ENCODE results near the gene CSTPP1. TPM values are rescaled to one million over a fixed set of nuclear protein-coding genes. Genes with fewer than 3 reads are reported as not detected.

Gene CSTPP1, protein sequence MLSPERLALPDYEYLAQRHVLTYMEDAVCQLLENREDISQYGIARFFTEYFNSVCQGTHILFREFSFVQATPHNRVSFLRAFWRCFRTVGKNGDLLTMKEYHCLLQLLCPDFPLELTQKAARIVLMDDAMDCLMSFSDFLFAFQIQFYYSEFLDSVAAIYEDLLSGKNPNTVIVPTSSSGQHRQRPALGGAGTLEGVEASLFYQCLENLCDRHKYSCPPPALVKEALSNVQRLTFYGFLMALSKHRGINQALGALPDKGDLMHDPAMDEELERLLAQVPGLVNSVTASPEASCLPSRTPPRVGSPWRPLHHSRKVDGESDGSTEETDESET
- total RNA-seq = 26.2 and 29.9 TPM in 2 replicates

DNA sequence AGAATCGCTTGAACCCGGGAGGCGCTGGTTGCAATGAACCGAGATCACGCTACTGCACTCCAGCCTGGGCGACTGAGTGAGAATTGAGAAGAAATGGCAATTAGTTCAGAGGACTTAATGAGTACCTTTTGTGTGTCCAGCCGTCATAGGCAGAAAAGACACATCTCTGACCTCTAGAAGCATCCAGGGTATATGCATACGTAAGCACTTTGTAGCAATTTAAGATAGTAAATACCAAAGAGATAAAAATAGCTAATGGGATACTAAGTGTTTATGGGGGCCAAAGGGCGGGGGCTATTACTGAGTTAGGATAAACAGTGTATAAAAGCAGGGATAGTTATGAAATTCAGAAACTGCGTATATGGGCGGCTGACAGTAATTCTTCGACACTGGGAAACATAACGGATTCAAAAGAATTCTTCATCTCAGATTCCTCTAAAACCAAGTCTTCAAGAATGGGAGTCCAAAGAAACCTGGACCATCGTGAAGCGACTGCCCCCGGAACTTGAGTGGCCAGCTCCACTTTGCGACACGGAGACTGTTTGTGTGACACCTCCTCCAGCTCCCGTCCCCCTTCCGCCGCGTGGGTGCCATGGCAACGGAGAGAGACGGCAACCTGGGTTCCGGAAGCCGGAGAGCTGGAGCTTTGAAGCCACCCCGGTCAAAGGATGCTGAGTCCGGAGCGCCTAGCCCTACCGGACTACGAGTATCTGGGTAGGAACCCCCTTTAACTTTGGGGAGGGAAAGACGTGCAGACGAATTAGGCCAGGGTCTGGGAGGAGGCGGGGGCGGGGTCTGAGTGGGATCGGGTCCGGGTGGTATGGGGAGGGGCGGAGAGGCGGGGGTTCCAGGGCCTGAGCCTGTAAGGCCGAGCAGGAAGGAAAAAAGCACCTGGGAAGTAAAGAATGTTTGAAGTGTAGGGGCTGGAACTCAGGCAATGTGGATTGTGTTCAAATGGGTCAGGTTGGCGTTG lies at the start of gene CSTPP1:
Gene CSTPP1 (plus strand): TSS at position 624 of the 973 bp plus-strand sequence. CDS start 45 bp downstream, at position 669.
- Mint-ChIP-seq H3K4me3 (peak within 1 kb of the TSS; percentile 99), H3K4me1 (peaks cover 17% of the 10 kb centered on the region), H3K27me3 (peaks cover 10% of the 10 kb centered on the region), H3K9me3 (no peaks in the 10 kb centered on the region), H3K36me3 (ENCODE audit: low read depth) (peaks cover 12% of the 10 kb centered on the region), H3K27ac (peak within 1 kb of the TSS; percentile 93)
- DNase-seq (peak; percentile 88), ATAC-seq (ENCODE audit: low read depth) (peak; percentile 97)
- CTCF ChIA-PET = interaction anchor here (1.9 kb wide), 1 partner anchor 217 kb away, joined by 5 read pairs; no protein-coding TSS in a partner anchor
- intact Hi-C loops (cut with micrococcal nuclease) = loop anchor here (1.0 to 2.0 kb wide), 7 partner anchors 17 to 490 kb away; partner anchors contain the start of genes ACP2, ARHGAP1, CKAP5 and PSMC3
- TF ChIP-seq, protein P1, sequence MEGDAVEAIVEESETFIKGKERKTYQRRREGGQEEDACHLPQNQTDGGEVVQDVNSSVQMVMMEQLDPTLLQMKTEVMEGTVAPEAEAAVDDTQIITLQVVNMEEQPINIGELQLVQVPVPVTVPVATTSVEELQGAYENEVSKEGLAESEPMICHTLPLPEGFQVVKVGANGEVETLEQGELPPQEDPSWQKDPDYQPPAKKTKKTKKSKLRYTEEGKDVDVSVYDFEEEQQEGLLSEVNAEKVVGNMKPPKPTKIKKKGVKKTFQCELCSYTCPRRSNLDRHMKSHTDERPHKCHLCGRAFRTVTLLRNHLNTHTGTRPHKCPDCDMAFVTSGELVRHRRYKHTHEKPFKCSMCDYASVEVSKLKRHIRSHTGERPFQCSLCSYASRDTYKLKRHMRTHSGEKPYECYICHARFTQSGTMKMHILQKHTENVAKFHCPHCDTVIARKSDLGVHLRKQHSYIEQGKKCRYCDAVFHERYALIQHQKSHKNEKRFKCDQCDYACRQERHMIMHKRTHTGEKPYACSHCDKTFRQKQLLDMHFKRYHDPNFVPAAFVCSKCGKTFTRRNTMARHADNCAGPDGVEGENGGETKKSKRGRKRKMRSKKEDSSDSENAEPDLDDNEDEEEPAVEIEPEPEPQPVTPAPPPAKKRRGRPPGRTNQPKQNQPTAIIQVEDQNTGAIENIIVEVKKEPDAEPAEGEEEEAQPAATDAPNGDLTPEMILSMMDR (IDR thresholded peaks at IDR 0.05) = no peak
- POLR2A ChIA-PET = interaction anchor here (0.6 to 1.4 kb wide), 8 partner anchors 17 to 514 kb away, joined by 3 to 11 read pairs (median 8); partner anchors contain the start of genes ACP2 and ZNF408

DNA sequence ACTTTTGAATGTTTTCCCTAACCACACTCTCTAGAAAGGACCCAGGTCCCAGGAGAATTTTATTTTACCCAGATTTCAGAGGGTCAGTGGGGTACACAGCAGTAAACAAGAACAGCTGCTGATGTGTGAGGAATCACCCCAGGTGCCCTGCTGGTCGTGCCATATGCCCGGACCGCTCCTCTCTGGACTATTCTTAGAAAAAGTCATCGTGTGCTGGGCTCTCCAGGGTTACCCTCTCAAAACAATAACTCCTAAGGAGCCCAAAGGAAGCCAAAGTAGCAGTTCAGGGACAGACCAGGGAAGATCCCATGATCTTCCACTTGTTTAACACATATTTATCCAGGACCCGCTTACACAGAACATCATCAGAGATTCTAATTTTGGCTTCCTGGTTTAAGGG lies 47.9 kb upstream of the CSTPP1 start:
- CTCF ChIA-PET = interaction anchor here (0.6 to 3.3 kb wide), 2 partner anchors 264 to 1276 kb away, joined by 3 to 21 read pairs; no protein-coding TSS in a partner anchor
- no peak for ATAC-seq (ENCODE audit: low read depth)
- DNase-seq = no peak
- Mint-ChIP-seq H3K4me3 (no peak overlapping the region), H3K27ac (no peak overlapping the region), H3K27me3 (peaks cover 6% of the 10 kb centered on the region), H3K9me3 (no peaks in the 10 kb centered on the region), H3K4me1 (peaks cover 5% of the 10 kb centered on the region), H3K36me3 (ENCODE audit: low read depth) (no peaks in the 10 kb centered on the region)
- TF ChIP-seq, protein P1 (IDR thresholded peaks at IDR 0.05) = no peak
- intact Hi-C loops (cut with micrococcal nuclease) = loop anchor here (1.0 kb wide), 4 partner anchors 265 to 566 kb away; no protein-coding TSS in a partner anchor
- POLR2A ChIA-PET = no interaction called here

DNA sequence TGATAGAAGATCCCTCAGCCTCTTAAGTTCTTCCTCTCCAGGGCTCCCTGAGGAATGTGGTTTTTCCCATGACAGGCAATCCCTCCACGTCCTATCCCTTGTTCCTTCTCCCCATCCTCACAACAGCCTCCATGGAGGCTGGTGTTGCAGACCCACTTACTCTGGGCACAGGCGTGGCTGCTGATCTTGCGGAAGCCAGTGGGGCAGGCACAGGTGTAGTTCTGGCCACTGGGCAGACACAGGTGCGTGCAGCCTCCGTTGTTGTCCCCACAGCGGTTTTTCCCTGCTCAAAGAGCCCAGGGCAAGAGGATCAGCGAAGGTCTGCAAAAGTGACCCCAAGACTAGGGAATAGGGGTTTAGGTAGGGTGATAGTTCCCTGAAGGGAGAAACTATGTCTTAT lies 47.3 kb upstream of the CSTPP1 start:
- ATAC-seq (ENCODE audit: low read depth) = no peak
- TF ChIP-seq, protein P1 (IDR thresholded peaks at IDR 0.05) = no peak
- Mint-ChIP-seq H3K9me3 (no peaks in the 10 kb centered on the region), H3K27me3 (peaks cover 6% of the 10 kb centered on the region), H3K36me3 (ENCODE audit: low read depth) (no peaks in the 10 kb centered on the region), H3K4me1 (peaks cover 5% of the 10 kb centered on the region), H3K4me3 (no peak overlapping the region), H3K27ac (no peak overlapping the region)
- DNase-seq = no peak
- intact Hi-C loops (cut with micrococcal nuclease) = loop anchor here (1.0 kb wide), 4 partner anchors 264 to 565 kb away; no protein-coding TSS in a partner anchor
- ChIA-PET POLR2A (no interaction called here), CTCF (interaction anchor here (3.3 kb wide), 1 partner anchor 264 kb away, joined by 21 read pairs; no protein-coding TSS in a partner anchor)

DNA sequence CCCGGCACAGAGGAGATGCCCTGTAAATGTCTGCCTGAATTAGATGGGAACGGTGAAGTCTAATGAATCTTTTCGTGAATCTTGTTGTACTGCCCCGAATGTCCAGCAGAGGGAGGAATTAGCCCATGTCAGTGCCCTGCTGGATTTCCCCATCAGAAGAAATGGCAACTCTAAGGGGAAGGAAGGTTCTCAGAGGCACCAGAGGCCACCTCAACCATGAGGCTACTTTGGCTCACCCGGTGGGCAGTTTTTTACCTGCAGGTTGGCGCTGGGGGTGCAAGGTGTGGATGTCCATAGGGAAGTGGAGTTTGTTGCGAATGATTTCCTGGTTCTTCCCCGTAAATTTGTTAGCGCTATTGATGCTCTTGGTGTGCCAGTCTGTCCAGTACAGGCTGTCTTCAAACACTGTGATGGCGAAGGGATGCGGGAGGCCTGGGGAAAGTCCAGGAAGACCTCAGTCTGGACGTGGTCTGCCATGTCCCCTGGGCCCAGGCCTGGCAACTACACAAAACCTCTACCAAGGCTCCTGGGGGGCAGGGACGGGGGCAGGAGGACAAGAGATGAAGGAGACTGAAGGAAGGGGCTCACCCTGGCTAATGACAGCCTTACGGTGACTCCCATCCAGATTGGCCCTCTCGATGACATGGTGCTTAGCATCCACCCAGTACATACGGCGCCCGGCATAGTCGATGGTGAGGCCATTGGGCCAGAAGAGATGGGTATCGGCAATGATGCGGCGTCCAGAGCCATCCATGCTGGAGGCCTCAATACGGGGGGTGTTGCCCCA lies 46.7 kb upstream of the CSTPP1 start:
- POLR2A ChIA-PET = no interaction called here
- DNase-seq (peak; percentile 36), ATAC-seq (ENCODE audit: low read depth) (peak; percentile 99)
- CTCF ChIA-PET = interaction anchor here (0.7 to 4.5 kb wide), 3 partner anchors 86 to 263 kb away, joined by 3 to 27 read pairs (median 21); no protein-coding TSS in a partner anchor
- intact Hi-C loops (cut with micrococcal nuclease) = loop anchor here (1.0 kb wide), 4 partner anchors 263 to 564 kb away; no protein-coding TSS in a partner anchor
- no peaks in the 10 kb centered on the region for H3K36me3 Mint-ChIP-seq (ENCODE audit: low read depth)
- no peaks in the 10 kb centered on the region for H3K9me3 Mint-ChIP-seq
- TF ChIP-seq, protein P1 (IDR thresholded peaks at IDR 0.05) = peak; percentile 80
- no peak overlapping the region for H3K27ac Mint-ChIP-seq
- H3K27me3 Mint-ChIP-seq = peaks cover 6% of the 10 kb centered on the region
- peaks cover 5% of the 10 kb centered on the region for H3K4me1 Mint-ChIP-seq
- H3K4me3 Mint-ChIP-seq = no peak overlapping the region
